ENCODE measurements around the gene TRAPPC12.

TRAPPC12 gene

DNA sequence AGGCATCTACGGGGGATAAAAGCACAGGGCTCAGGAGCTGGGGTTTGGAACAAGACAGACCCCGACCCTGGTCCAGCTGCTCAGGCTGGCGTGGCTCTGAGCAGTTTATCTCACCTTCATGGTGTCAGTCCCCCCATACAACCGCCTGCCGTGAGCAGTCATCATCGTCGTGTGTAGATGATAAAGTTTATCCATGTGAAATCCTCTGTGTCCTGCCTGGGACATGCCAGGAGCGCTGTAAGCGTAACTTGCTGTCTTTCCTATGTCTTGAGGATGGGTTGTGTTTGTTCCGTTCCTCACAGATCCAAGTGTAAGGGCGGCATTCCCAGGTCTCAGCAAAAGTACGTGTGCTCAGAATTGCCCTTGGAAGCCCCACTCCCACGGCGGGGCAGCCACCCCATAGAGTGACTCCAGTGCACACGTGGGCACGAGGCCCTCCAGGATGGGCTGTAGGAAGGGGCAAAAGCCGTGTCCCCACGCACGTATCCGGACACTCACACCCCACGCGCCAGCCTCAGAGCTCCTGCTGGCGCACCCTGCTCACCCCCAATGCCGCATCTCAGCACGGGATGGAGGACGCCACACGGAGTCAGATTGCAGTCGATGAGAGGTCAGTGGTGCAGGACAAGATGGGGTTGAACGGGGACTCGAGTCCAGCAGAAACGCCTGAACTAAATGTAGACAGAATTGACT lies 88.9 kb downstream of the TRAPPC12 start:
- DNase-seq (ENCODE audit: low read depth, low spot score) = no peak

- no peak for DNase-seq (ENCODE audit: low read depth, low spot score)
Observed at GRCh38 chr2:3469486-3469885, 90.0 kb downstream of the TRAPPC12 start.

- no peak for DNase-seq (ENCODE audit: low read depth, low spot score)
Observed at GRCh38 chr2:3470166-3470651, 90.7 kb downstream of the TRAPPC12 start.

GRCh38 chr2:3470856-3471737 lies 91.6 kb downstream of the TRAPPC12 start:
- no peak for DNase-seq (ENCODE audit: low read depth, low spot score)

DNA sequence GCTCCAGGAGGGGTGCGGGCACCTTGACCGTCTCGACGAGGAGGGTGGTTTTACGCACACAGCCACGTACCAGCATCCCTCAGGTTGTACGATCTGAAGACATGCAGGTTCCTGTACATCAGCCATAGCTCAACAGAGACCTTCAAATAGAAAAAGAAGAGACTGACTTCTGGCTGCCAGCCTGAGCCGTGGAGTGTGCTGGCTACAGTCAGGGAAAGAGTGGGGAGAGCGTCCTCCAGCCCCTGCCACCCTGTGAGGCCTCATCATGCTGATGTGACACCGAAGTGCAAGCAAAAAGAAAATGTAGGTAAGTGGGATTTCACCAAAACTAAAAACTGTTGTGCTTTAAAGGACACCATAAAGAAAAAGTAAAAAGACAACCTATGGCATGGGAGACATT lies 92.8 kb downstream of the TRAPPC12 start:
- no peak for DNase-seq (ENCODE audit: low read depth, low spot score)

- no peak for DNase-seq (ENCODE audit: low read depth, low spot score)
Observed at GRCh38 chr2:3472966-3473365, 93.5 kb downstream of the TRAPPC12 start.

DNA sequence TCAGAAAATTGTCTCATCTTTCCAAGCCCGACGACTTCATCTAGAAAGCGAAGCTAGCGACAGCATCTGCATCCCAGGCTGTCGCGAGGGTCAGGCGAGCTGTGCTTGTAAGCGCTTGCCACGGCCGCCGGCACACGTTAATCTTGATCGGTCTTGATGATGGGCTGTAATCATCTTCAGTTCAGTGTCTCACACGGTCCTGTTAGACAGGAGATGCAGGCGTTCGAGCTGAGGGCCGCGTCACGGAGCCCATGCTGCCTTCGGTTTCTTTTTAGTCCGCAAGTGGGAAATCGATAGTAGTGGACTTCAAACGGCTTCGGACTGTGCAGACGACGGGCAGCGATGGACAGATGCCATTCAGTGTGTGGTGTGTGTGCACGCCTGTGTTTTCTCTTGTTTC lies 96.3 kb downstream of the TRAPPC12 start:
- no peak for DNase-seq (ENCODE audit: low read depth, low spot score)

GRCh38 chr2:3476321-3476984 lies 97.0 kb downstream of the TRAPPC12 start:
- DNase-seq (ENCODE audit: low read depth, low spot score) = no peak

GRCh38 chr2:3476985-3477327 lies 97.5 kb downstream of the TRAPPC12 start:
- no peak for DNase-seq (ENCODE audit: low read depth, low spot score)

DNA sequence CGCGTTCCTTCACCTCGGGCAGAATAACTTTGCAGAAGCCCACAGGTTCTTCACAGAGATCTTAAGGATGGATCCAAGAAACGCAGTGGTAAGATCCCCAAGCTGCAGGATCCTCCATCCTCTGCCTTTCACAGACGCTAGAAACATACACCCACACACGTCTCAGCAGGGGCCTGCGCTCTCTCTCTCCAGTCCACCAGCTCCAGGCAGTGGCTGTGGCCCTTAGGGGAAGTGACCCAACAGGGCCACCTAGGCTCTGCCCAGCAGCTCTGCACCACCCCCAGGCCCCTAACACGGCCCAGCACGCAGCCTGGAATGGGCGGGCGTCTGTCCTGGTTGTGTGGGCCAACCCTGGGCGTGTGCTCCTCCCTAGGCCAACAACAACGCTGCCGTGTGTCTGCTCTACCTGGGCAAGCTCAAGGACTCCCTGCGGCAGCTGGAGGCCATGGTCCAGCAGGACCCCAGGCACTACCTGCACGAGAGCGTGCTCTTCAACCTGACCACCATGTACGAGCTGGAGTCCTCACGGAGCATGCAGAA lies 99.4 kb downstream of the TRAPPC12 start:
- DNase-seq (ENCODE audit: low read depth, low spot score) = no peak

- DNase-seq (ENCODE audit: low read depth, low spot score) = no peak
Observed at GRCh38 chr2:3479430-3480320, 100.2 kb downstream of the TRAPPC12 start.

- DNase-seq (ENCODE audit: low read depth, low spot score) = no peak
Observed at GRCh38 chr2:3480352-3481010, 101.0 kb downstream of the TRAPPC12 start.

DNA sequence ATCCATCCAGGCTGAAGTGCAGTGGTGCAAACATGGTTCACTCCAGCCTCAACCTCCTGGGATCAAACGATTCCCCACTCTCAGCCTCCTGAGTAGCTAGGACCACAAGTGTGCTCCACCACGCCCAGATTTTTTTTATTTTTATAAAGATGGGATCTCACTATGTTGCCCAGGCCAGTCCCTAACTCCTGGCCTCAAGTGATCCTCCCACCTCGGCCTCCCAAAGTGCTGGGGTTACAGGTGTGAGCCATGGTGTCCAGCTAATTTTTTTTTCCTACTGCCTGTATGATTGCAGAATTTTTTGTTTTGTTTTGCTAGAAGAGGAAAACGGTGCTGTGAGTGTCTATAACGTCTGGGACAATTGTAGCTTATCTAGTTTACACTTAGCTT lies 101.5 kb downstream of the TRAPPC12 start:
- no peak for DNase-seq (ENCODE audit: low read depth, low spot score)

DNA sequence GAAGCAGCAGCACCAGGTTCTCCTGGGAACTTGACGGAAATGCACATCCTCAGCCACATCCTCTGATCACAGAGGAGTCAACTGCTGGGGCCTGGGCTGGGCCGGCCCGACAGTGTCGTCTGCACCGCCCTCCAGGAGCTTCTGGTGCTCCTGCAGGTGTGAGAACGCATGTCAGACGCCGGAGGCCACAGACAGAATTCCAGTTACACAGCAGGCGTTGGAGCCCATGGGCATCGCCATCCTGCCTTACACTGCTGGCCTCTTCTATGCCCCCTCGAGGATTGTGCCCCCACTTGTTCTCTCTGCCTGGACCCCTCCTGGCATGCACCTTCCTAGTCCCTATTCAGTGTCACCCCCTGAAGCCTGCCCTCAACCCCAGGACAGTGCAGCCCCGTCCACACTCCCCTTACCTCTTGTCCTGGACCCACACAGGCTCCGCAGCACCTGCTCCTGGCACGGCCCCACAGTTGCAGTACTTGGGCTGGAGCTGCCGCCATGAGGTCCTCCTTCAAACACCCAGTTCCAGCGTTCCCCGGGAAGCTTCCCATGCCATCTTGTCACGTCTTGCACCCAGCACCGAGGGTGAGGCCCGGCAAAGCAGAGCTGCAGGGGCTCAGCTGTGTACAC lies 102.4 kb downstream of the TRAPPC12 start:
- no peak for DNase-seq (ENCODE audit: low read depth, low spot score)

- DNase-seq (ENCODE audit: low read depth, low spot score) = no peak
Observed at GRCh38 chr2:3482363-3482821, 102.9 kb downstream of the TRAPPC12 start.

- no peak for DNase-seq (ENCODE audit: low read depth, low spot score)
Observed at GRCh38 chr2:3483227-3483985, 103.9 kb downstream of the TRAPPC12 start.

DNA sequence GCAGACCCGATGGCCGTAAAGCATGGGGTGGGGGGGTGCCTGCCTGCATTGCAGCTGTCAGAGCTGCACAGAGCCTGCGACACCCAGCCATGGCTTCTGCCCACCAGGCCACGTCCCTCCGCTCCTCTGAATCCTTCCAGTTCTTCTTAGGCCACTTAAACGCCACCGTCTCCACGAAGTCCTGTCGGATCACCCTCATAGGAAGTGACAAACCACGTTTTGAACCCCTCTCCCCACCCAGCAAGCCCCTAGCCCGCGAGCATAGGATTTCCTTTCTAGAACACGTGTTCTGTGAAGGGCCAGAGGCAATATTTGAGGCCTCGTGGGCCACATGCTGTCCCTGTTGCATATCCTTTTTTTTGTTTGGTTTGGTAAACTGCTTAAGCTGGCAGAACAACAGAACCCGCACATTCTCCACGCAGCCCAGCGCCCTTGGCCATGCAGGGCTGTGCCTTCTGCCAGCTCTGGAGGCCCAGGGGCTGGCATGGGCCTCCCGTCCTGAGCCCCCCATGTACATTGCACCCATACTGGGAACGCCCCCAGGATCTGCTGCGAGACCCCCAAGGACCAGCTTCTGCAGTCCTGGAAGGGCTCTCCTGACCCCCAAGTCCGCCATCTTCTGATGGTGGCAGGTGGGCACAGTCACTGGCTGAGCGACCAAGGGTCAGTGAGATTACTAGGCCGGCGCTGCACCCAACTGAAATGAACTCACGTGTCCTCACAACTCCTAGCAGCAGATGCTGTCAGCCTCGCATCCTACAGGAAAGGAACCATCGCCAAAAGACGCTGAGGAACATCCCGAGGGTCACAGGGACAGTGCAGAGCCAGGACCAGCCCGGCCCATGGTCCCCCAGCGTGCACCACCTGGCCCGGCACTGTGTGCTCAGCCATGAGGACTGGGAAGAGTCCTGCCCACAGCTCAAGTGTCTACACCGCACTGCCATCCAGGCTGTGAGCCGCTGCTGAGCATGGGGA lies 104.8 kb downstream of the TRAPPC12 start:
- no peak for DNase-seq (ENCODE audit: low read depth, low spot score)

DNA sequence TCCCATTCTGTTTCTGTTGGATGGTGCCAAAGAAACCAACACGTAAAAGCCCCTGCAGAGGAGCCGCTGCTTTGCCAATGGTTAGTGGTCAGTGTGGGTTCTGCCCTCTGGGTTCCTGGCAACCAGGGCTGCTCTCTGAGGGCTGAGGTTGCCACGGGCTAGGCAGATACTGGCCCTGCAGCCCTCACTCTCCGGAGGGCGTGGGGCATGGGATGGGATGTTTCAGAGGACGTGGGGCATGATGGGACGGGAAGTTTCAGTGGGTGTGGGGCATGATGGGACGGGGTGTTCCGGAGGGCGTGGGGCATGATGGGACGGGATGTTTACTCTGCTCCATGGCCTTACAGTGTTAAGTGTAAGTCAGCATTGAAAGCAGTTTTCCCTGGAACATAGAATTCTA lies 105.7 kb downstream of the TRAPPC12 start:
- DNase-seq (ENCODE audit: low read depth, low spot score) = no peak

All from activated naive CD8-positive, alpha-beta T cell treated with anti-CD3 and anti-CD28 coated beads, Interleukin-2, amount 50 U/mL, for 16 hours (primary cell).